Measurements from ENCODE around the gene SMAD3. TPM values are rescaled to one million over a fixed set of nuclear protein-coding genes. Genes with fewer than 3 reads are reported as not detected.

The SMAD3 gene
- total and polyA plus RNA-seq, 2 of the 4 experiments (the other 2 are of a cell fraction): 71.0 to 177 TPM

DNA sequence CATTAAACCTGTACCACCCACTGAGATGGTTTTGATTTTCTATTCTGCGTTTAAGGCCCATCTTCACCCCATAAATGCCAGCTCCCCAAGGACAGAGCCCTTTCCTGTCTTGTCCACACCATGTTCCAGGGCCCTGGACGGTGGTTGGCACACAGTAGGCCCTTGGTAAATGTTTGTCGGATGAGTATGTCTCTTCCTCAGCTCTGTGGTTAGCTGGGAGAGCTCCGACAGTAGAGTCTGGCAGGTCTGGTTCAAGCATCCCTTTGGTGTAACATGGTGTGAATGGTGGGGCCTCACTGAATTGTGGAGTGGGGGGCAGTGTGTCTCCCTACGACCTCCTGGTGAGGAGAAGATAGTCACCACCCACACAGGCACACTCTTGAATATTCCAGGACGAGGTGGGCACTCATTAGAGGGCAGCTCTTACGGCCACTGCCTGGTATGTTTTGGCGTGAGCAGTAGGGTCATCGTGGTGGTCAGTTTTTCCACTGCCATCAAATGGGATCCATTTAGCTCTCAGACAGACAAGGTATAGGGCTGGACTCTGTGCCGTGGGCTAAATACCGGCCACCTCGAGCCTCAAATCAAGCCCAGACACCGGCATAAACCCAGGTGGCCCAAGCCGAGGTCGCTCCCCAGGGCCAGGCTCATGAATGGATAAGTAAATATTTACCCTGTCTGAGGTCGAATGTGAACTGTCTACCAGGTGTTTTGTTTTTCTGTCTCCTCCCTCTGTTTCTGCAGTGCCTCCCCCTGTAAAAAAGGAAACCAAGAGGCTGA, 61.3 kb downstream of the SMAD3 start:
- H3K36me3 ChIP-seq (ENCODE audit: control insufficient read depth, insufficient read depth, low read length): peaks cover 50% of the 10 kb centered on the region
- H3K27me3 ChIP-seq (ENCODE audit: control insufficient read depth, insufficient read depth, low read length): no peaks in the 10 kb centered on the region
- no TSS peak for BruUV-seq (replicated peaks)
- peak overlapping the region; percentile 99 for H3K27ac ChIP-seq (ENCODE audit: insufficient read depth, low read length)
- intact Hi-C loops (cut with micrococcal nuclease): loop anchor here (5.0 kb wide), 1 partner anchor 59 kb away; the partner anchor contains the start of gene SMAD3
- H4K5ac ChIP-seq (ENCODE audit: low read depth, low read length): peak overlapping the region; percentile 96
- dilution Hi-C loops (cut with HindIII; ENCODE audit: low sequenced_read_pairs, unreplicated experiment): no loop called here
- H3K4me3 ChIP-seq (ENCODE audit: insufficient read depth, low read depth, low read length): no peak overlapping the region
- H3K9me3 ChIP-seq (ENCODE audit: control insufficient read depth, insufficient read depth, low read length): no peaks in the 10 kb centered on the region
- H3K18ac ChIP-seq (ENCODE audit: low read depth, low read length): peak overlapping the region; percentile 98
- H3K4ac ChIP-seq (ENCODE audit: low read depth, low read length): peak overlapping the region; percentile 99
- H2BK20ac ChIP-seq (ENCODE audit: low read depth, low read length): peak overlapping the region; percentile 98
- H3K23ac ChIP-seq (ENCODE audit: low read depth, low read length): peak overlapping the region; percentile 99
- H4K8ac ChIP-seq (ENCODE audit: low read depth in 2 of 2, low read length in 2 of 2): peak overlapping the region; percentile 87 to 97
- H2BK5ac ChIP-seq (ENCODE audit: low read depth, low read length, poor library complexity, severe bottlenecking): peak overlapping the region; percentile 99
- peak overlapping the region; percentile 87 for H3K4me2 ChIP-seq (ENCODE audit: low read depth, low read length)
- peak overlapping the region; percentile 96 for H3K14ac ChIP-seq (replicated peaks; ENCODE audit: low read depth, low read length)
- H2AK5ac ChIP-seq (ENCODE audit: low read depth, low read length): peak overlapping the region; percentile 98
- H3K9me1 ChIP-seq (ENCODE audit: insufficient read depth, low read length): peaks cover 61% of the 10 kb centered on the region
- peak overlapping the region; percentile 97 for H3K56ac ChIP-seq (ENCODE audit: extremely low read depth, insufficient read depth, low read length)
- H3K9ac ChIP-seq (ENCODE audit: low read depth, low read length): peak overlapping the region; percentile 91
- CTCF ChIA-PET: no interaction called here
- POLR2A ChIA-PET (ENCODE audit: unreplicated experiment): no interaction called here
- ATAC-seq (ENCODE audit: low read depth) (no peak), DNase-seq (no peak)
- WGBS, 2 experiments (ENCODE audit: extremely low coverage in 2 of 2, insufficient read length in 1 of 2): 61% methylated on average over 9 of the region's 16 CpGs; no CpG with 5 or more reads in 1 of the 2 experiments
- H2AK9ac ChIP-seq (replicated peaks; ENCODE audit: low read depth, low read length, poor library complexity): peak overlapping the region; percentile 67
- H3K79me1 ChIP-seq (ENCODE audit: low read depth in 1 of 2, low read length in 2 of 2): peaks cover 24 to 86% of the 10 kb centered on the region in 2 experiments
- peaks cover 23% of the 10 kb centered on the region; the same call in 1 of the 2 replicates for H4K20me1 ChIP-seq (ENCODE audit: insufficient read depth, low read length)
- H3K4me1 ChIP-seq (ENCODE audit: control insufficient read depth, insufficient read depth, low read length): peaks cover 58% of the 10 kb centered on the region
- in situ Hi-C loops (cut with MboI; ENCODE audit: low sequenced_read_pairs): no loop called here
- peak overlapping the region; percentile 90; the same call in 2 of the 3 replicates for H2BK15ac ChIP-seq (ENCODE audit: low read depth, low read length)
- H2BK120ac ChIP-seq (ENCODE audit: low read depth, low read length): peak overlapping the region; percentile 99
- peak overlapping the region; percentile 53 for H2AFZ ChIP-seq (replicated peaks; ENCODE audit: low read length, poor library complexity)
- H4K91ac ChIP-seq (ENCODE audit: insufficient read depth, low read depth, low read length): peak overlapping the region; percentile 99
- TF ChIP-seq POLR2A (IDR thresholded peaks at IDR 0.05; ENCODE audit: low read depth, low read length): peak; percentile 86
- no peak for TF ChIP-seq NFE2L2 (IDR thresholded peaks at IDR 0.05; ENCODE audit: low read depth, low read length)
